DMS53 treated with DMSO at 0.1 percent for 48 hours (cell line): ENCODE data around the gene TFAP2B.

Experiments used
- DNase-seq: peaks from one replicate; lab custom pipeline; 2025; ENCODE audit not compliant: unreplicated experiment; lab: John Stamatoyannopoulos, UW

TFAP2B gene

DNA sequence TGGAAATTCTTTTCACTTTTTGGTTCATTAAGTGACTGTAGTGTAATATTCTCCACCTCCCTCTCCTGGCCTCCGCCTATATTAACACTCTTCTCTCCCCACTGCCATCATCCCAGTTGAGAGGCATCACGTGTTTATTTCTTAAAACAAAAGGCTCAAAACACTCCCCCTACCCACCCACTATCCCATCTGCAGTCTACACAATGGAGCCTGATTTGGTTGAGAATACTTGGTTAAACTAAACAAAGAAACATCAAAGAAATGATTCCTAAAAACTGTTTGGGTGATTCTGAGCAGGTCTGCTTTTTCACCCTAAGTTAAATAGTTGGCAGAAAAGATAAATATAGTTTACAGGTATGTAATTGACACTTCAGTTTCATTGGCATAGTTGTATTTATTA is 5.9 kb downstream of the TFAP2B start:
- DNase-seq: no peak

DNA sequence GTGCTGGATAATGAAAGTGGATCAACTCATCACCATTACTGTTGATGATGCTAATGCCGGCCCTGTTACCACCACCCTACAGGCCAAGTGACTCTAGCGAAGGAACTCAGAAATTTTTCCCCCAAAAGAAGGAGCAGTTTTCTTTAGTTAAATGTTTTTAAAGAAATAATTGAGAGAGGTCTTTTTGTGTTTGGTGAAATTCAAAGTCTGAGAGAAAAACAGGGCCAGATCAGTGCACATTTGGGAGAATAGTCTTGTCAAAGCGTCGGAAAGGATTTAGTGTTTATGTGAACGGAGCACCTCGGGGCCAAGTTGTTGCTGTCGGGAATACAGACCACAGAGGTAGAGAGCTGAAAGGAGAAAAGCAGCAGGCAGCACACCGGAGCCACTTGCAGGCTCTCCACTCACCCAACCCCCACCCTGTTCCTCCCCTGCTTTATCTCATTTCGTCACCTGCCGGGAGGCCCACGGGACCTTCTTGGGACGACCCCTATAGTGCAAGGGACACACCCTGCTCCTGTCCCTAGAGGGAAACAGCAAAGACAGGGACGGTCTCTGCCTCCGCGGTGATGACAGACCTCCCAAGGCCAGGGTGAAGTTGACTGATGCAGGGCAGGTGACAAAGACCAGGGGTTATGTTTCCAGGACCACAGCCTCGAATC is 6.8 kb downstream of the TFAP2B start:
- DNase-seq: no peak

DNA sequence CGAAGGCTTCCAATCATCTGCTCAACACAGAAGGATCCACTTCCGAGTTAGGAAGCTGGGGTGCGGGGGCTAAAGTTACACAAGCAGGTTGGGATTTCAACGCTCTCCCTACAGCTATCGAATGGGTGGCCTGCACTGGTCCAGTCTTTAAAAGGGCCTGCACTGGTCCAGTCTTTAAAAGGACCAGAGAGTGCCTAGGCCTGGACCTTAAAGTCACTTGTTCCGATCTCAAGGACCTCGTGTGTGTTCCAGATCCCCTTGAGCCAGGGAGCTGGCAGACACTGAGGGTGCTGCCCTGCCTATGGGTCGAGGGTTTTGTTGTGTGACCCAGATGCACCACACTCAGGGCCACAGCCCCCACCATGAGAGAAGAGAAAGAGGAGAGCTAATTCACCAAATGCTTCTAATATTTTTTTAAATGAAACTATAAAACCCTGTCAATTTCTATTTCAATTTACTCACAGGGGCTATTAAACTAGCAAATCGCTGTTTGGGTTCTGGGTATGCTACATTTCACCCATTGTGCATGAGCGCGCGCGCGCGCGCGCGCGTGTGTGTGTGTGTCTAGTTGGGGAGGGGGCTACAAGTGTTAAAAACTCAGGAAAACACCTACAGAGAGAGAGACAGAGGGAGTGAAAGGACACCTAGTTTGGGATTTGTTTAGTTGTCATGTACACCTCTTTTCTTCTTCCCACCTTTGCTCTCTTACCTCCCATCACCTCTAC is 7.5 kb downstream of the TFAP2B start:
- no peak for DNase-seq

DNA sequence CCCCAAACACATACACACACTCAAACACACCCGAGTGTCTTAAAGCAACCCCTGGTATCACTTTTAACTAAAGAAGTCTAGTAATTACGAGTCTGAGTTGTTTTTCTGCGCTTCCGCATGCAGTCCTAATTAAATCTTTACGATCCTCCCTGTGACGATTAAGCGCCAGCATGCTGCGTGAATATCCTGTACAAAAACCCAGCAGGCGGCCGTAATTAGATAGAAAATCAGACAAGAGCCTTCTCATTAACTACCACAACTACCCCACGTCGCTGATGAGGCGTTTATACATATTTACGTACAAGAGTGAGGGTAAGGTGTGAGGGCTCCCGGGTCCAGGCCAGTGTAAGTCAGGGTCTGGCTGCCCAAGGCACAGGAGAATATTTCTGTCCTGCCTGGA is 8.1 kb downstream of the TFAP2B start:
- DNase-seq: no peak

DNA sequence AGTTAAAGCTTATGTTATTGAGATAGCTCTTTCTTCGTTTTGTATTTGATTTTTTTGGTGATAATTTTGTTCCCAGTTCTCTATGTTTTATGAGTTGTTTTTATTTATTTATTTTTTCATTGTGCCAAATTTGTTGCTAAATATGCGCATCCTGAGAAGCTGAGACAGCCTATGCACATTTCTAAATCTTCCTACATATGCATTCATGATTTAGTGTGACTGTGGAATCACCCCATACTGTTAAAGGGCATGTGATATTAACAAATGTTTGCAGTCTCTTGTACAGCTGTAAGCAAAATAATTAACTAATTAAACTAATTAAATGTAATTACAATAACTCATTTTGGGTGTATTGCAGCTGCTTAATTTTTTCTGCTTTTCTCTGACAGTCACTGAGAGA is 10.4 kb downstream of the TFAP2B start:
- DNase-seq: no peak

DNA sequence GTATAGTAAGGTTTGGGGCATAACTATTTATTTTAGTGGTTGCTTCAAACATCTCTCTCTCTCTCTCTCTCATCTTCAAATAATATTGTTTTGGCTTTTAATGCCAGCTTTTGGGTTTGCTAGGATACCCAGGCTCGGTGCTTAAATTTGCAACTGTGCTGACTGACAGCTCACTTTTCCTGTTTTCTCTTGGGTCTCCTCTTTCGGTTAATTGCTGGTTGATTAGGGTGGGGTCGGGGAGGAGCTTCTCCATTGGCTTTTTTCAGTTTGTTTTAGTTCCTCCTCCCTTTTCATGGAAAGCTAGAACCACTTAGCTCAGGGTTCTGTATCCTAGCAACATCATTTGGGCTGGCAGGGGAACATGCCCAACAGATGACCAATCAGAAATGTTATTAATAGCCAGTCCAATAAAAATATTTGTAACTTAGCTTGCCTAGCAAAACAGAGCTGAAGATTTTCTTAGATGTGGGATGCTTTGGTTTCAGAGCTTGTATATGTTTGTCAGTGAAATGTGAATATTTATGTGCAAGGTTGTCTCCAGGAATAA is 11.3 kb downstream of the TFAP2B start:
- no peak for DNase-seq

DNA sequence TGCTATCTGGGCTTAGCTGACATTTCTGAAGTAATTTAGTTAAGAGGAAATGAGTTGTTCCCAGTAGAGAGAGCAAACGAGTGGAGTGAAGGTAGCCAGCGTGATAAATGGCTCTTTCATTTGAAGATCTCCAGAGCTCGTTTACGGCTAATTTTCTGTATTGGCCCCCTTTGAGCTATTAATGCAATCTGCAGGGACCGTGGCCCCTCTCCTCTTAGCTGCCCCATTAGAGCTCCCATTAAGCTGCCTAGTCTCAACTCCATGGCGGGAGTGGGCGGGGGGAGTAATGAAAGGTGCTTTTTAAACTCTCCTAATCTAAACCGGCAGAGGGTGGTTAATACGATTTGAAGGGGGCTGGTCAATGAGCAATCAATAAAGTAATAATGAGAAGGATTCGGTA is 12.5 kb downstream of the TFAP2B start:
- no peak for DNase-seq

DNA sequence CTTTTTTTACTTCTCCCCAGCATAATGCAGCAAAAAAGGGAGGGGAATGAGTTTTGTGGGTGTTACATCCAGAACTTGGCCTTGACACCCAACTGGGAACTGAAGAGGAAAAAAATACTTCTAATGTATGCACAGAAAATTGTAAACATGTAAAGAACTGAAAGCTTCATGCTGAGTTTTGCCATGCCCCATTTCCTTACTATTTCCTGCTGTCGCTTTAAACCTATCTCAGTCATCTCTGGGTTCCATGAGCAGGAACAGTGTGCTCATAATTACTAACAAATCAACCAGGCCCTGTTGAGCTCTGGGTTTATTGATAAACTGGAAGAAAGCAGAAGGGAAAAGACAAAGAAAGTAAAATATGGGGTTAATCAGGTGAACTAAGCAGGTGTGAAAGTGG is 14.2 kb downstream of the TFAP2B start:
- no peak for DNase-seq

DNA sequence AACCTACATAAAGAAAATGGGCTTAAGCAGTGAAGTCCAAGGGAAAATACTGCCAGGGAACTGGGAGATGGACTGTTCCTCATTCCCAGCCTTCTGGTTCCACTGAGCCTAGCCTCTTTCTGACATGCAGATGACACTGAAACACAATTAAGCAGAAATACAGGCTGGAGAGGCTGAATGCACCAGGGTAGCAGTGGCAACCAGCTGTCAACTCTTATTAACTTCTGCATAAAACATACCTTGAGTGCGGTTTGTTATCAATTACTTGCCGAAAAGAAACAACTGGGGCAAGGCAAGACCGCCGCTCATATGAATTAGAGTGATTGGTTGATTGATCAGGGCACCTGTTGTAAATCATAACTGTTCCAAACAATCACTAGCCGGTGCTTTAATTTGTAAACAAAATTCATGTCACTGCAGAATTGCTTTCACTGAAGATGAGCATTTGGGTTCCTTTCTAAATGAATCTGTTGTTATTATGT is 16.3 kb downstream of the TFAP2B start:
- DNase-seq: no peak

DNA sequence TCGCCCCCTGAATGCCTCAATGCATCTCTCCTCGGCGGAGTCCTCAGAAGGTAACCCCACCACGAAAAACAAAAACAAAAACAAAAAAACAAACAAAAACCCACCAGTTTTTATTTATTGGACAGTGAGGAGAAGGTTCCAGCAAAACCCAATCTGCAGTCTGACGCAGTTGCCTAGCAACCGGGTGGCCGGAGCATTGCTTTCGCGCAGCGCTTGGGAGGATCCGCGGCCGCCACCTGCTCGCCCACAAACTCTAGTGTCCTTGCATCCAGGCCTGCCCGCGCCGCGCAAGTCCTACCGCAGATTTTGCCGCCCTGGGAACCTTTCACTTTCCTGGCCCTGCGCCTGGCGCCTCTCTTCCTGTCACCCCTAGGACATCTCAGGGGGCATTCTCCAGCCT is 17.6 kb downstream of the TFAP2B start:
- no peak for DNase-seq

DNA sequence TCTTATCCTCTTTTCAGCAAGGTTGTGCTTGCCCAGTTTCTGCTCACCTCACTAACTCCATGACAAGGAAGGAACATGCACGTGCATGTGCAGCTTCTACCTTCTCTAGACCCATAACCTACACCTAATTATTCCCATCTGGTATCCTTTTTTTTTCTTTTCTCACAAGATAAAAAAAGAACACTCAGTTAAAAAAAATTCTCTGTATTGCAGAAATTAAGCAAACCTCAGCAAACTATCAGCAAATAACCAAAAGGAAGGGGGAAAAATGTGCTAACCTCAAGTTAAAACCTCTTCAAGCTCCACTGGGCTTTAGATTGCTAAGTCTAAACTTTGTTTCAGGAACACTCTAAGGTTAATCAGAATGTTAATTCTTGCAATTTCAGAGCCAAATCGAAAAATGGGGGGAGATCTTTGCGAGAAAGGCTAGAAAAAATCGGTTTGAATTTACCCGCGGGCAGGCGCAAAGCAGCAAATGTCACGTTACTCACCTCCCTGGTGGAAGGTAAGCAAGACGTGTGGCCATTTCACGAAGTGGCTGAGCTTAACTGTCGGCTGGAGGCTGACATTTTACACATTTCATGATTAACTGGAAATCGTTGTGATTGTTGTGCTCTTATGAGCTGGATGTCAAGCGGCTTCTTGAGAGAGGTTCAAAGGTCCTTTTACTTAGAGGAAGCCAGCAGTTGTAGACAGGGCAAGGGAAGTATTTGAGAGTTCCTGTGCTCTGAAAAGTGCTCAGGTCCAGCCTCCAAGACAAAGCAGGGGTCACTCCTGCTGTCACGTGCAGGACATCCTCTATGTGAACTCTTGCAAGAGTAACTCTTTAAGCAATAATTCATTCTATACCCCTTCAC is 19.1 kb downstream of the TFAP2B start:
- no peak for DNase-seq

DNA sequence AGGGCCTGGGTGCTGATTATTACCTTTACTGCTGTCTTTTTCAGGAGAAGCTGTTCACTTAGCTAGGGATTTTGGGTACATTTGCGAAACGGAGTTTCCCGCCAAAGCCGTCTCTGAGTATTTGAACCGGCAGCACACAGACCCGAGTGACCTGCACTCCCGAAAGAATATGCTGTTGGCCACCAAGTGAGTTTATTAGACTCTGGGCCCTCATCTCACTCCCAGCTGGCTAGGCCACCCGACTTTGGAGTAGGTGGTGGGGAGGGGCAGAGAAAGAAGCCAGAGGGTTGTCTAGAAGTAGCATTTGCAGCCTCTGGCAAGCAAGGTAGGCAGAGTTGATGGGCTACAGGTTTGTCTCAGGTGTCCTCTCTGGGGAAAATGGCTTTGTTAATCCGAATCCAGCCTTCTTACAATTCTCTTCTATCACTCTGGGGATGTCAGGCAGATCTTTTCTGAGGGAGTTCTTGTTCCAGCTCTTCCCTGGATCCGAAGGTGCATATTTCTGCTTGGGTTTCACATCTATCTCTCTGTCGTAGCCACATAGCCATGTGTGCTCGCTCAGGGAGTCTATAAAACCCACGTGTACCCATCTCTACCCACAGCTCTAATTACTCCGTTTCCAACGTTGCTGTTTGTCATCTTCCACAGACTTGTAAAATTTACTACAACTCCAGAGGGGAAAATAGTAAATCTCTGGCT is 21.6 kb downstream of the TFAP2B start:
- no peak for DNase-seq

DNA sequence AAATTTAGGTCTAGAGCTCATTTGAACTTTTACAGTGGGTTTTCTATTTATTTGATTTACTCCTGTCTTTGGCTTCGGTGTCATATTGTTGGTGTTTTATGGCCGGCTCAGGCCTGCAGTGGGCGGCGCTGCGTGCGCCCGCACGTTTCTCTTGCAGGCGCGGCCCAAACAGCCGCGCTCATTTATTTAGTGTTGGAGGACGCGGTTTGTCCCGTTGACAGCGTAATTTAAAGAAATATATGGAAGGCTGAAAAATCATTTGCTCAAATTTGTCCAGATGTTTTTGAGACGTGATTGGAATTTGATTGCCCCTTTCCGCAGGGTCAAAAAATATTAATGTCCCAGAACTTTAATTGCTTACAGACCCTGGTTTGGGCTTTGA is 22.1 kb downstream of the TFAP2B start:
- no peak for DNase-seq

DNA sequence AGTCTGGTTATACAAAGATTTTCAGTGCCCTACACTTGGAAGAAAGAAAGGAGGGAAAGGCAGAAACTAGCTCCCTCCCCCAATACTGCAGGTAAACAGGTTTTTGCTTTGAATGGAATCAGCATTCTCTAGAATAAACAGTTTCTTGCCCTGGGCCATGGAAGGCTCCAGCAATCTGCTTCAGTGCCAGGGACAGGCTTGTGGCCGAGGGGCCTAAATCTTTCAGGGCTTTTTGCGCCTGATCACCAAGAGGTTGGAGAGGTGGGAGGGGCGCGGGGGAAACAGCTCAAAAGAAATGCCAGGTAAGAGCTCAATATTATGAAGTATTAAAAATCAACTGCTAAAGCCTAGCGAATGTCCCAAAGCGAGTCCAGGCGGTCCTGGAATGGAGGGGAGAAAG is 23.8 kb downstream of the TFAP2B start:
- DNase-seq: no peak

DNA sequence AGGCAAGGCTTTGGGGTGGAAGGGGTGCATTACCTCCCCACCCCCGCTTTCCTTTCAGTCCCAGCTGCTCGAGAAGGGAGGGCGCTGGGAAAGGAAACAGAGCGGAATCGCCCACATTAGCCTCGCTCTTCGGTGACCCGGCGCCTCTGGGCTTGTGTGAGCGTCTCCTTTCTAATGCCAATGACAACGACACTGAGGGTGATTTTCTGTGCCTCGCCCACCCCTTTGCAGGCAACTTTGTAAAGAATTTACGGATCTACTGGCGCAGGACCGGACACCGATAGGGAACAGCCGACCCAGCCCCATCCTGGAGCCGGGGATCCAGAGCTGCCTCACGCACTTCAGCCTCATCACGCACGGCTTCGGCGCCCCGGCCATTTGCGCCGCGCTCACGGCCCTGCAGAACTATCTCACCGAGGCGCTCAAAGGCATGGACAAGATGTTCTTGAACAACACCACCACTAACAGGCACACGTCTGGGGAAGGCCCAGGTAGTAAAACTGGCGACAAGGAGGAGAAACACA is 24.3 kb downstream of the TFAP2B start:
- no peak for DNase-seq

DNA sequence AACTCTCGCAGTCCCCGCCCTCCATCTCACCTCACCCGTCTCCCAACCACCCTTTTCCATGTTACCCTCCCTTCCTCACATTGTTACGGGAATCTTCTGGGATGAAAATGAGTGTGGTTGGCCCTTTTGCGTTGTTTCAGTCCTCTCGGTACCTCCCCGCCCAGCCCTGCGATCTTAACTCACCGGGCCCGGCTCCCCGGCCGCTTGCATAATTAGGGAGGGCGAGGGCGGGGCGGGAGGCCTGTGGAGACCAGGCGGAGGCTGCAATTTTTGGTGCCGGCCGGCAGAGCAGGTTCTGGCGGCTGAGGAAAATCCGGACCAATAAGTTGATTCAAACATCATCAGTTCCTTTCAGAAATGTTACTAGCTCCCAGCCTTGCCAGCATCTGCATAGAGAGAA is 25.2 kb downstream of the TFAP2B start:
- DNase-seq: no peak

DNA sequence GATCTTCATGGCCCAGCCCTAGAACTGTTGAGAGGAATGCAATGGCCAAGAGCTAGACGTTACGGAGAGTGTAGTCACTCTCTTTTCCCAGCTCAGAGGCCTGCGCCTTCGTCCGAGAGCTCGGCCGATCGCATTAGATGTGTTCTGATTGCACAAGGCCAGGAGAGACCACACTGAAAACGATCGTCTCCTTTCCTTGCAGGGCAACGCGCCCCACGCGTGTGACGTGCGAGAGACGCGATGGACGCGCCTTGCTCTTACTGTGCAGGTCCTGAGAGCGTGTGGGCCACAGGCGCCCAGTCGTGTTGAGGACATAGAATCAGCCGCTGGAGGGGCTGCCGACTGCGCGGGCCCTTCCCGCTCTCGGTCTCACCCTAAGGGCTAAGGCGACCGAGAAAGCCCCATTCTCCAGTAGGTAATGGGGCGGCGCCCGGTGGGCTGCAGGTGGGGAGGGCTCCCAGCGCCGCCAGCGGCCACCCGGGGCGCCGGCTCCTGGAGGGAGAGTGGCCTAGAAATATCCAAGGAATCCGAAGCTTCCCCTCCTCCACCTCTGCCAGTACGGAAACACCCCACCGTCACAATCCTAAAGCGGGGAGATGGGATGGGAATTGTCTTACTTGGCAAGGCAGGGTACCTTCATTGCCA is 26.9 kb downstream of the TFAP2B start:
- no peak for DNase-seq

DNA sequence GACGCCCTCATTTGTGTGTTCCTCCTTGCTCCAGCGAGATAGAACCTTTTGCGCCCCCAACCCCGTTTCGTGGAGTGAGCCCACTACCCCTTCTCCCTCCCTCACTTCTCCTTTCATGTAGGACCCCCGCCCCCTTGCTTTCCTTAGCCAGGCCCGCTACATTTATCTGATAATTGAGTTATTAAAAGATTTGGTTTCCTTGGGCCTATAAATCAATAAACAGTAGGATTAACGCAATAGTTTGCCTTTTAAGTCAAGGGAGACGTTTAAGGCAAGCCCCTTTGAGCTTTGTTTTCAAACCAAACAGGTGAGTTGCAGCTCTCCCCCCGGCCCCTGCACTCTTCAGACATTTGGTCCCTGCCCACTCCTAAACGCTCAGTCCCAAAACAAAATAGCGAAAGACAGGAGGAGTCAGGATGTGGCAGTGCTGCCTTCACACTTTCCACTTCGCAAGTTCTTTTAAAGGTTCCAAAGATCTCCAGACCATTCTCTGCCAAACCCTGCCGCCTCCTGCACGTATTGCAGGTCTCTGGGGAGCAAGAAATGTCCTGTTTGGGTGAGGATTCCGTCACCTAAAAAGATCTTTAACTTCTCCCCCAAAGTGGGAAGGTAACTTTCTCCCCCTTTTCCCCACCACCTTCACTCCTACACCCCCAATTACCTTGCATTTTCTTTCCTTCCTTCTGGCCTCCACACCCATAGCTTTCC is 27.6 kb downstream of the TFAP2B start:
- DNase-seq: no peak

DNA sequence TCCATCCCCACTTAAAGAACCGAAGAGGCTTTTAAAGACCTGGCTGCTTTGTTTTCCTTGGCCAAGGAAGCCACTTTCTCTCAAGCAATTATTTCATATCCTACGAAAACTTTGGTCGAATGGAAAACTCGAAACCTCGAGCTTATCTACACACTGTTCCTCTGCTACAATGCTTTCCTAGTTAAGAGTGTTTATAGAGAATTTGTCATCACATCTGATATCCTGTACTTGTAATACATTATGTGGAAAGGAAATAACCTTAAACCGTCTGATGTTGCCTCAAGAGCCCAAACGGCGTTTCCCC is 28.1 kb downstream of the TFAP2B start:
- DNase-seq: no peak
